DOHH2 (cell line): ENCODE results near the gene LDLRAD4.

ENCODE experiments used
- CTCF ChIP-seq: fragments of 200-600 bp; sonication (generic); IDR thresholded peaks from one replicate; pipeline ENCODE4 v1.5.1; 2014; ENCODE audit warnings: antibody characterized with exemption, mild to moderate bottlenecking, low read depth, low read length; ENCODE audit not compliant: poor library complexity, severe bottlenecking
- EZH2phosphoT487 ChIP-seq: fragments of 200-600 bp; sonication (generic); IDR thresholded peaks from 2 replicates; pipeline ENCODE4 v1.6.1; 2017; ENCODE audit warnings: borderline replicate concordance, mild to moderate bottlenecking, antibody characterized with exemption, low read length, moderate library complexity, mixed read lengths

GRCh38 chr18:13614641-13615288 is 396.2 kb downstream of the LDLRAD4 start:
- TF ChIP-seq CTCF (no peak), EZH2phosphoT487 (no peak)
